ENCODE measurements around the gene PAIP2B.
A peak's percentile ranks its signal among the peaks of the same experiment; 100 is the strongest.

Gene PAIP2B, protein sequence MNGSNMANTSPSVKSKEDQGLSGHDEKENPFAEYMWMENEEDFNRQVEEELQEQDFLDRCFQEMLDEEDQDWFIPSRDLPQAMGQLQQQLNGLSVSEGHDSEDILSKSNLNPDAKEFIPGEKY

DNA sequence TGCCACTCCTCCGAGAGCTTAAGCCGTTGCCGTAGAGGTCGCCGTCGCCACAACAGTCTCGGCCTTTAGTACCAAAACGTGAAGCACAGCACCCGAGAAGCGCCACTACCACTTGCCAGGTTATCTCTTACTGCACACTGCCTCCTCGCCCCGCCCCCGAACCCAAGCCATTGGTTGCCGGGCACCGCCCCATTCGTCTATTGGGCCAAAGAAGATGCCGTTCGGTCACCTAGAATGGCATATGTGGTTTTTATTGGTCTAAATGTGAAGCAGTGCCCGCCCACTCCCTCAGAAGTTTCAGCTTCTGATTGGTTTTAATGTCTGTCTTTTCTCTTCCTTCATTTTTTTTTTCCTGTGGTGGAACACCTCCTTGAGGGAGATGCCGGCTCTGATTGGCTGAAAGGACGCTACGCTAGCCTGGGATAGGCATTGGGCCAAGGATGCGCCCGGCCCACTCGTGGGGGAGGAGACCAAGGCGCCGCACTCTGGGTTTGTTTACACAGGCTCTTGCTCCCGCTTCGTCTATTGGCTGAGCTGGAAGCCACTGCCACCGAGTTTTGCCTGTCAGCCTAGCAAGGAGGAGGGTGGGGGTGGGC lies at the start of gene PAIP2B:
PAIP2B (minus strand) TSS at position 139 of the 596 bp plus-strand sequence. CDS start 24,514 bp downstream, outside the sequence.
- Histone ChIP-seq H3K4me3 (ENCODE audit: low read depth, low read length) (peak within 1 kb of the TSS; percentile 76), H3K79me2 (ENCODE audit: control insufficient read depth, insufficient read depth, low read length, unreplicated experiment) (no peaks in the 10 kb centered on the region), H3K27me3 (ENCODE audit: insufficient read depth, low read length) (peaks cover 58% of the 10 kb centered on the region), H3K36me3 (ENCODE audit: insufficient read depth, low read length) (no peaks in the 10 kb centered on the region), H3K27ac (ENCODE audit: low read depth, low read length) (no peak within 1 kb of the TSS), H3K4me1 (ENCODE audit: control insufficient read depth, insufficient read depth, low read length, unreplicated experiment) (peaks cover 3% of the 10 kb centered on the region), H2AFZ (ENCODE audit: low read length, unreplicated experiment) (peak within 1 kb of the TSS; percentile 85)

DNA sequence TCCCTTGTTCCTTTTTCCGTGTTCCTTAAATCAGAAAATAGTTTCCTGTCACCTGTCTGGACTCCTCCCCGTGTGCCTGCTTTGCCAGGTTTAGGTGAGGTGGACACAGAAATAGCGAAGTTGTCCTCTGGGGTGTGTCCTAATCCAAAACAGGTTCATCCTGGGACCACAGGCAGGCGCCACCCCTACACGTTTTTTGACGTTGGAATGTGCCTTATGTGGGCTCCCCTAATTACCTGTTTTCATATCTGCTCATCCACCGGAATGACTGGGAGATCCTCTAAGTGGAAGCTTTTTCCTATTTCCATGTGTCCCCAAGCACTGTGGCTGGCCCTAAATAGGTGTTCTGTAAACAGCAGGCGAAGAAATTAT lies 49.0 kb upstream of the PAIP2B start:
- H3K27me3 ChIP-seq (ENCODE audit: insufficient read depth, low read length), result peaks cover 20% of the 10 kb centered on the region
- no peak overlapping the region for H3K27ac ChIP-seq (ENCODE audit: low read depth, low read length)
- H3K4me1 ChIP-seq (ENCODE audit: control insufficient read depth, insufficient read depth, low read length, unreplicated experiment), result peaks cover 7% of the 10 kb centered on the region
- H3K4me3 ChIP-seq (ENCODE audit: low read depth, low read length), result peak overlapping the region; percentile 82
- no peaks in the 10 kb centered on the region for H3K36me3 ChIP-seq (ENCODE audit: insufficient read depth, low read length)
- H3K79me2 ChIP-seq (ENCODE audit: control insufficient read depth, insufficient read depth, low read length, unreplicated experiment), result peaks cover 6% of the 10 kb centered on the region
- peak overlapping the region; percentile 81 for H2AFZ ChIP-seq (ENCODE audit: low read length, unreplicated experiment)

DNA sequence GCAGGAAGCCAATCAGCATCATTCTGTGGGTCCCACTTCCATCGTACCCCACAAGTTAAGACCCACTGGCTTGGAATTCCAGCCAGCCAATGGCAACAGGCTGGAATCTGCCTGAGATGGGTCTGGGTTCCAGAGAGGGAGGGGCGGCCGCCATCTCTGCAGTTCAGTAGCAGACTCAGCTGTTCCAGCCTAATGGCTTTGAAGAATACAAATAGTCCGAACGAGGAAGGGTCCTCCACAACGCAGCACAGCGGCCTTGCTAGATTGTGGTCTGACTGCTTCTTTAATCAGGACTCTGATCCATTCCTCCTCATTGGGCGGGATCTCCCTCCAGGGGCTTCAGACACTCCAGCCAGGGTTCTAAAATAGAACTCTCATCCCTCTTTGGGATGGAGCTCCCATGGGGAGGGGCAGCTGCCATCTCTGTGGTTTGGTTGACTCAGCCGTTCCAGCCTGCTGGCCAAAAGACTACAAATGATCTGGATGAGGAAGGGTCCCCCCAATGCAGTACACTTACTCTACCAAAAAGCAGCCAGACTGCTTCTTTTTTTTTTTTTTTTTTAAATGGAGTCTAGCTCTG lies 42.7 kb upstream of the PAIP2B start:
- H3K27ac ChIP-seq (ENCODE audit: low read depth, low read length), result no peak overlapping the region
- no peak overlapping the region for H2AFZ ChIP-seq (ENCODE audit: low read length, unreplicated experiment)

DNA sequence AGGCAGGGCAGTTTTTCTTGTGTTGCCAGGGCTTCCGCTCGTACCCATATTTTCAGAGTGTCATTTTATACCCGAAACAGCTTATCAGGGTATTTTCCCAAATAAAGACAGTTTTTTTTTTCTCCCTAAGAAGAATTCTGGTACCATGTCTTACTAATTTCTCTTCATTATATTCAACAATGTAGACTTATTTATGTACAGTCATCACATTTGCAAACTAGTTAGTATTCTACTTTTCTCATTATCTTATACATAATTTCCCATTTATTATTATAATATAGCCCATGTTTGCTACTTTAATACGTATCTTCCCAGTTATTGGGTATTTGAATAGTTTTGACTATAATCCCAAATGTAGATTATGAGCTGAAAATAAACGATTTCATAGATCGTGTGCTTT lies 36.5 kb upstream of the PAIP2B start:
- no peak overlapping the region for H3K27ac ChIP-seq (ENCODE audit: low read depth, low read length)
- no peak overlapping the region for H3K4me3 ChIP-seq (ENCODE audit: low read depth, low read length)
- no peaks in the 10 kb centered on the region for H3K36me3 ChIP-seq (ENCODE audit: insufficient read depth, low read length)
- no peak overlapping the region for H2AFZ ChIP-seq (ENCODE audit: low read length, unreplicated experiment)
- H3K79me2 ChIP-seq (ENCODE audit: control insufficient read depth, insufficient read depth, low read length, unreplicated experiment), result no peaks in the 10 kb centered on the region
- H3K27me3 ChIP-seq (ENCODE audit: insufficient read depth, low read length), result peaks cover 56% of the 10 kb centered on the region
- H3K4me1 ChIP-seq (ENCODE audit: control insufficient read depth, insufficient read depth, low read length, unreplicated experiment), result no peaks in the 10 kb centered on the region

More for the DNA sequence above, 42.7 kb upstream of the PAIP2B start:
- H3K27me3 ChIP-seq (ENCODE audit: insufficient read depth, low read length), result peaks cover 40% of the 10 kb centered on the region
- no peaks in the 10 kb centered on the region for H3K79me2 ChIP-seq (ENCODE audit: control insufficient read depth, insufficient read depth, low read length, unreplicated experiment)
- H3K36me3 ChIP-seq (ENCODE audit: insufficient read depth, low read length), result no peaks in the 10 kb centered on the region
- no peak overlapping the region for H3K4me3 ChIP-seq (ENCODE audit: low read depth, low read length)
- no peaks in the 10 kb centered on the region for H3K4me1 ChIP-seq (ENCODE audit: control insufficient read depth, insufficient read depth, low read length, unreplicated experiment)

DNA sequence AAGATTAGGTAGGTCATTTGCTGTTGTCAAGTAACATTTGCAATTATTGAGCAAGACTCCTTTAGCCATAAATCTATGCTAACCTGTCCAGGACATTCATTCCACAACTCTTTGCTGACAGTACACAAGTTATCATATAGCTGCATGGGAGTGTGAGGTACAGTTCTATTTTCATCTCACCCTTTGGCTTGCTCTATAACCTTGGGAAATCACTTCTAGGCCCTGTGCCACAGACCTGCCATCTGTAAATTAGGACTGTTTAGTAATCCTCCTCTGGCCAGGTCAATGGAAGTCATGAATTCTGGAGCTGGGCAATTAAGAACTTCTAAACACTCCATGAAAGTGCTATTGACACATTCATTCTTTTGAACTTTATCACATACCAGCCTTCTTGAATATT lies 34.6 kb upstream of the PAIP2B start:
- Histone ChIP-seq H3K27ac (ENCODE audit: low read depth, low read length) (no peak overlapping the region), H3K4me3 (ENCODE audit: low read depth, low read length) (no peak overlapping the region), H3K36me3 (ENCODE audit: insufficient read depth, low read length) (no peaks in the 10 kb centered on the region), H3K27me3 (ENCODE audit: insufficient read depth, low read length) (peaks cover 75% of the 10 kb centered on the region), H3K4me1 (ENCODE audit: control insufficient read depth, insufficient read depth, low read length, unreplicated experiment) (no peaks in the 10 kb centered on the region), H2AFZ (ENCODE audit: low read length, unreplicated experiment) (no peak overlapping the region), H3K79me2 (ENCODE audit: control insufficient read depth, insufficient read depth, low read length, unreplicated experiment) (no peaks in the 10 kb centered on the region)

DNA sequence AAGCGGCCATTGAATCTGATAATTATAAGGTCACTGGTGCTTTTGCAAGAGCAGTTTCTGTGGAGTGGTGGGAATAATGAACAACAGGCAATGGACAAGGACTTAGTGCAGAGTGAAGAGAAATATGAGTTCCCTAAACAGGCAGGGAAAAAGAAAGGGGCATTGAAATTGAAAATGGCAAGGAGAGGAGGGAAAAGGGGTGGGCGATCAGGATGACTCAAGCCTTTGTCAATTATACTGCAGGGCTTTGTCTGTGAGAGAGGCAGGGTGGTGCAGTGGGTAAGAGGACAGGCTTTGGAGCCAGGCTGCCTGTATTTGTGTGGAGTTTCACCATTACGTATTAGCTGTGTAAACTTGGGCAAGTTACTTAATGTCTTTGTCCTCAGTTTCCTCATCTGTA lies 29.5 kb upstream of the PAIP2B start:
- no peak overlapping the region for H3K4me3 ChIP-seq (ENCODE audit: low read depth, low read length)
- H3K4me1 ChIP-seq (ENCODE audit: control insufficient read depth, insufficient read depth, low read length, unreplicated experiment), result no peaks in the 10 kb centered on the region
- peaks cover 68% of the 10 kb centered on the region for H3K27me3 ChIP-seq (ENCODE audit: insufficient read depth, low read length)
- no peaks in the 10 kb centered on the region for H3K79me2 ChIP-seq (ENCODE audit: control insufficient read depth, insufficient read depth, low read length, unreplicated experiment)
- no peak overlapping the region for H3K27ac ChIP-seq (ENCODE audit: low read depth, low read length)
- no peak overlapping the region for H2AFZ ChIP-seq (ENCODE audit: low read length, unreplicated experiment)
- H3K36me3 ChIP-seq (ENCODE audit: insufficient read depth, low read length), result no peaks in the 10 kb centered on the region

DNA sequence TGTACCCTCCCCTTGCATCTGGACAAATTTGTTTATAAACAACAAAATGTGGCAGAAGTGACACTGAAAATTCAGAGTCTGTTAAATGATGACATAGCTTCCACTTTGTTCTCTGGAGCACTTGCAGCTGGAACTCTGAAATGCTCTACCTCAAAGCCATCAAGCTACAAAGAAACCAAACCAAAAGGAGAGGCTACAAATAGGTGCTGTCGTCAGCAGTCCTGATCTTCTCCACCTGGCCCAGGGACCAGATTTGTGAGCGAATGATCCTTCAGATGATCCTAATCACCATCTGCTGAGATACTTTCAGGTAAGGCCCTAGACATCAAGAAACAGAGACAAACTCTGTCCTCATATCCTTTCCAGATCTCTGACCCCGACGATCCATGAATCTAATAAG lies 27.9 kb upstream of the PAIP2B start:
- H2AFZ ChIP-seq (ENCODE audit: low read length, unreplicated experiment), result no peak overlapping the region
- no peaks in the 10 kb centered on the region for H3K79me2 ChIP-seq (ENCODE audit: control insufficient read depth, insufficient read depth, low read length, unreplicated experiment)
- H3K27ac ChIP-seq (ENCODE audit: low read depth, low read length), result no peak overlapping the region
- no peaks in the 10 kb centered on the region for H3K4me1 ChIP-seq (ENCODE audit: control insufficient read depth, insufficient read depth, low read length, unreplicated experiment)
- H3K27me3 ChIP-seq (ENCODE audit: insufficient read depth, low read length), result peaks cover 74% of the 10 kb centered on the region
- H3K36me3 ChIP-seq (ENCODE audit: insufficient read depth, low read length), result no peaks in the 10 kb centered on the region
- no peak overlapping the region for H3K4me3 ChIP-seq (ENCODE audit: low read depth, low read length)

DNA sequence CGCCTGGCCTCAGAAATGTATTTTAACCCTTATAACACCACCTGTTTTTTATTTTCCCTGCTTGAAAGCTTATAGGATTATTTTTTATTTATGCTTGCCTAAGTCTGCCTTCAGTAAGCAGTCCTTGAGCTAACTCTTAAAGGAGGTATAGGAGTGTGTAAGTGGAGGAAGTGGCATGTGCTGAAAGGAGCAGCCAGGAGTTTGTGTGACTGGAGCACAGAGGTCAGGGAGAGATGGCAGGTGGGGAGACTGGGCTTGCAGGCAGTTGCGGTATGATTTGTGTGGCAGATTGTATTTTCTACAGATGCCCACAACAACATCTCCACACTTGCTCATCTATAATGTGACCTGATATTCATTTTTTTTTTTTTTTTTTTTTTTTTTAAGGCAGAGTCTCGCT lies 27.2 kb upstream of the PAIP2B start:
- Histone ChIP-seq H3K27ac (ENCODE audit: low read depth, low read length) (no peak overlapping the region), H3K4me1 (ENCODE audit: control insufficient read depth, insufficient read depth, low read length, unreplicated experiment) (no peaks in the 10 kb centered on the region), H3K36me3 (ENCODE audit: insufficient read depth, low read length) (no peaks in the 10 kb centered on the region), H3K4me3 (ENCODE audit: low read depth, low read length) (no peak overlapping the region), H3K27me3 (ENCODE audit: insufficient read depth, low read length) (peaks cover 69% of the 10 kb centered on the region), H2AFZ (ENCODE audit: low read length, unreplicated experiment) (no peak overlapping the region), H3K79me2 (ENCODE audit: control insufficient read depth, insufficient read depth, low read length, unreplicated experiment) (no peaks in the 10 kb centered on the region)

DNA sequence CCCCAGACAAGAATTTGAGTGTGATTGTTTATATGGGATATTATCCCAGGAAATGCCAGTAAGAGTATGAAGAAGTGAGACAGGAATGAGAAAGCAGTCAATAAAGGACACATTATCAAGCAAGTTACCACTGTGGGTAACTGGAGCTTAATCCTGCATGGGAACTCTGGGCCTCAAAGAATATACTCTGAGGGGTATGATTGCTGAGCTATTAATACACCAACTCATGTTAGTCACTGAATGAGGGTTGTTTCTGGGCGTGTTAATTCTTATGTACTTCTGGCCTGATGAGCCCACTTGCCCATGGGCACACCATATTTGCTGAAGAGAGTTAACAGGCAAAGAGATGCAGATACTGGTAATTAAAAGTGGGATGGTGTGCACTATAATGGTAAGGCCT lies 26.6 kb upstream of the PAIP2B start:
- no peaks in the 10 kb centered on the region for H3K79me2 ChIP-seq (ENCODE audit: control insufficient read depth, insufficient read depth, low read length, unreplicated experiment)

DNA sequence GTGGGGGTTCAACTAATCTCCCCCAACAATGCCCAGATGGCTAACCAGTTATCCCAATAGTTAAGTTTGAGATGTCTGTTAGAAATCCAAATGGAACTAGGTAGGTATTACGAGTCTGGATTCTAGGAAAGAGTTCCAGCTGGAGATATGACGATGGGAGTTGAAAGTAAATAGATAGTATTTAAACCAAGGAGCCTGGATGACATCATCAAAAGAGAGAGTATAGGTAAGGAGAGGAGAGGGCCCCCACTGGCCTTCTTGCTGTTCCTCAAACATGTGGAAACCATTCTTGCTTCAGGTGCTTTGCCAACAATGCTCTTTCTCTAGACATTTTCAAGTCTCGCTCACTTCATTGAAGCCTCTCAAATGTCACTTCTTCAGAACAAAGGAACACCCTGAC lies 26.0 kb upstream of the PAIP2B start:
- Histone ChIP-seq H3K36me3 (ENCODE audit: insufficient read depth, low read length) (no peaks in the 10 kb centered on the region), H3K4me3 (ENCODE audit: low read depth, low read length) (no peak overlapping the region), H3K27me3 (ENCODE audit: insufficient read depth, low read length) (peaks cover 62% of the 10 kb centered on the region)

More for the DNA sequence above, 26.6 kb upstream of the PAIP2B start:
- no peaks in the 10 kb centered on the region for H3K4me1 ChIP-seq (ENCODE audit: control insufficient read depth, insufficient read depth, low read length, unreplicated experiment)
- no peak overlapping the region for H3K27ac ChIP-seq (ENCODE audit: low read depth, low read length)
- H3K4me3 ChIP-seq (ENCODE audit: low read depth, low read length), result no peak overlapping the region
- no peaks in the 10 kb centered on the region for H3K36me3 ChIP-seq (ENCODE audit: insufficient read depth, low read length)
- H2AFZ ChIP-seq (ENCODE audit: low read length, unreplicated experiment), result no peak overlapping the region
- peaks cover 68% of the 10 kb centered on the region for H3K27me3 ChIP-seq (ENCODE audit: insufficient read depth, low read length)

DNA sequence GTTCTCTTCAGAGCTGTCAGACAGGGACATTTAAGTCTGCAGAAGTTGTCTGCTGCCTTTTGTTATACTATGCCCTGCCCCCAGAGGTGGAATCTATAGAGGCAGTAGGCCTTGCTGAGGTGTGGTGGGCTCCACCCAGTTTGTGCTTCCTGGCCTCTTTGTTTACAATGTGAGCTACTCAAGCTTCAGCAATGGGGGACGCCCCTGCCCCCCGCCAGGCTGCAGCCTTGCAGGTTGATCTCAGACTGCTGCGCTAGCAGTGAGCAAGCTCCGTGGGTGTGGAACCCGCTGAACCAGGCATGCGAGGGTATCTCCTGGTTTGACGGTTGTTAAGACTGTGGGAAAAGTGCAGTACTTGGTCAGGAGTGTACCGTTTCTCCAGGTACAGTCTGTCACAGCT lies 24.0 kb upstream of the PAIP2B start:
- Histone ChIP-seq H2AFZ (ENCODE audit: low read length, unreplicated experiment) (no peak overlapping the region), H3K79me2 (ENCODE audit: control insufficient read depth, insufficient read depth, low read length, unreplicated experiment) (no peaks in the 10 kb centered on the region), H3K4me3 (ENCODE audit: low read depth, low read length) (no peak overlapping the region), H3K4me1 (ENCODE audit: control insufficient read depth, insufficient read depth, low read length, unreplicated experiment) (no peaks in the 10 kb centered on the region), H3K36me3 (ENCODE audit: insufficient read depth, low read length) (no peaks in the 10 kb centered on the region), H3K27me3 (ENCODE audit: insufficient read depth, low read length) (peaks cover 48% of the 10 kb centered on the region), H3K27ac (ENCODE audit: low read depth, low read length) (no peak overlapping the region)

More for the DNA sequence above, 26.0 kb upstream of the PAIP2B start:
- H3K79me2 ChIP-seq (ENCODE audit: control insufficient read depth, insufficient read depth, low read length, unreplicated experiment), result no peaks in the 10 kb centered on the region
- no peak overlapping the region for H2AFZ ChIP-seq (ENCODE audit: low read length, unreplicated experiment)
- no peaks in the 10 kb centered on the region for H3K4me1 ChIP-seq (ENCODE audit: control insufficient read depth, insufficient read depth, low read length, unreplicated experiment)
- no peak overlapping the region for H3K27ac ChIP-seq (ENCODE audit: low read depth, low read length)
